Ovary (tissue), 9 donors: ENCODE data around the gene LSM14A. TPM values are rescaled to one million over a fixed set of nuclear protein-coding genes. Genes with fewer than 3 reads are reported as not detected.
A peak's percentile ranks its signal among the peaks of the same experiment; 100 is the strongest.
"Not testable (repeated sequence)": the region's sequence is repeated elsewhere in the genome, so short reads cannot be mapped to it uniquely, and the experiment has no call there.

Source experiments
- DNase-seq, 5 donors: peaks; one replicate each; pipeline ENCODE4 v3.0.0-alpha.2; 2019 to 2020
- H3K27ac ChIP-seq, 2 donors: fragments of 200-600 bp; one replicate each; pipeline versions ENCODE4 v1.5.1 to v1.8.0; 2019 to 2022
- H3K27me3 ChIP-seq: fragments of 200-600 bp; one replicate; pipeline ENCODE4 v1.8.0; 2022
- H3K36me3 ChIP-seq: fragments of 200-600 bp; sonication (generic); one replicate; pipeline ENCODE4 v1.5.1; 2019
- H3K4me1 ChIP-seq: one replicate; pipeline ENCODE4 v1.8.1; 2013; ENCODE audit warnings: mild to moderate bottlenecking, moderate library complexity; ENCODE audit not compliant: insufficient read depth
- H3K4me3 ChIP-seq: fragments of 200-600 bp; sonication (generic); one replicate; pipeline ENCODE4 v1.5.1; 2017
- H3K9me3 ChIP-seq, 2 donors: fragments of 200-600 bp in 1 of 2; sonication (generic) in 1 of 2; one replicate each; pipeline versions ENCODE4 v1.5.1 to v1.8.1; 2013 to 2019; ENCODE audit warnings: mild to moderate bottlenecking in 1 of 2, moderate library complexity in 1 of 2
- EP300 ChIP-seq: sonication (generic); formaldehyde crosslinking; IDR thresholded peaks from one replicate; pipeline ENCODE4 v1.6.1; 2017; ENCODE audit warnings: antibody characterized with exemption
- POLR2A ChIP-seq: fragments of 450-650 bp; IDR thresholded peaks from one replicate; pipeline ENCODE4 v1.6.1; 2017; ENCODE audit warnings: antibody characterized with exemption, mild to moderate bottlenecking, moderate library complexity
- WGBS, 3 donors: extraction: QIAGEN DNeasy Blood & Tissue Kit in 1 of 3; methylation state at CpG; one replicate each; pipeline versions ENCODE4 v1.1.5 to v1.1.7; 2013 to 2017; 5-methylcytosine and 5-hydroxymethylcytosine counted together
- intact Hi-C, 4 donors: fragments of 100-400 bp; cut with DNase I; formaldehyde crosslinking; loops; one replicate each; pipeline versions ENCODE4 v1.11.0 to v1.15.1; 2022 to 2023
- polyA plus RNA-seq, 2 donors: library from polyadenylated mRNA; stranded (reverse); fragments of 200-250 nt in 1 of 2; fragments of 350-450 nt in 1 of 2; fragmentation: Illumina TruSeq in 1 of 2; extraction: RNeasy Lipid Tissue Mini Kit (QIAGEN cat#74804) in 1 of 2; gene quantifications; one replicate each; pipeline ENCODE4 v1.2.3, GENCODE V29; 2013 to 2014
- total RNA-seq, 7 donors: library from RNA; depleted of rRNA in 2 of 7; stranded (reverse); fragments of >200 nt in 2 of 7; fragmentation: NEBNext Ultra II Directional in 3 of 7; extraction: Animal tissue kit (Norgen Biotek cat#: 25700) in 3 of 7; gene quantifications; one replicate each; pipeline versions ENCODE4 v1.1.0 to v1.2.4, GENCODE V29; 2016 to 2023
- TF ChIP-seq, protein P1 (sequence below), 3 donors: fragments of 450-650 bp in 2 of 3; fragments of 200-600 bp in 1 of 3; IDR thresholded peaks; one replicate each; pipeline versions ENCODE4 v1.5.1 to v1.8.0; 2016 to 2022; ENCODE audit warnings: antibody characterized with exemption in 3 of 3, mild to moderate bottlenecking in 1 of 3
- donor health status: DM: no; HTN: no; CAD: no; lungs with moderate emphysema.
- donor health status: DM: no; HTN: no; CAD: no.
- donor health status: Bipolar disorder and iron deficiency.
- donor health status: DM: yes; HTN: yes; CAD: no.
- donor health status: DM: no; HTN: no; CAD: no.
- donor health status: DM: yes; HTN: yes; CAD: no.

Gene LSM14A
- total and polyA plus RNA-seq, 9 donors, result 85.8 to 130 (median 114) TPM

DNA sequence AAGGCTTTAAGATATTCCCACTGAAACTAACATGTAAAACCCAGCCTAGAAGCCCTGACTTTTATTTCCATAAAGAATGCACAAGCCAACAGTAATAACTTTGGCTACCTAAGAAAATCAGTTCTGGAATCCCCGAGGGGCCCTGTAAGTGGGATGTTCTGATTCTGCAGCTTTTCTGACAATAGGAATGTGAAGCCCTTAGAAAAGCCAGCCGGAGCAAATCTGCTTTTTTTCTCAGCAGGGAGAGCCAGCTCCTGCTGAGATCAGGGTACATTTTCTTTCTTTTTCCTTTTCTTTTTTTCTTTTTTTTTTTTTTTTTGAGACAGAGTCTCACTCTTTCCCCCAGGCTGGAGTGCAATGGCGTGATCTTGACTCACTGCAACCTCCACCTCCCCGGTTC, 74.0 kb downstream of the LSM14A start:
- no peak overlapping the region for H3K4me3 ChIP-seq
- no peaks in the 10 kb centered on the region for H3K9me3 ChIP-seq
- H3K4me1 ChIP-seq, result no peaks in the 10 kb centered on the region
- TF ChIP-seq, protein P1, sequence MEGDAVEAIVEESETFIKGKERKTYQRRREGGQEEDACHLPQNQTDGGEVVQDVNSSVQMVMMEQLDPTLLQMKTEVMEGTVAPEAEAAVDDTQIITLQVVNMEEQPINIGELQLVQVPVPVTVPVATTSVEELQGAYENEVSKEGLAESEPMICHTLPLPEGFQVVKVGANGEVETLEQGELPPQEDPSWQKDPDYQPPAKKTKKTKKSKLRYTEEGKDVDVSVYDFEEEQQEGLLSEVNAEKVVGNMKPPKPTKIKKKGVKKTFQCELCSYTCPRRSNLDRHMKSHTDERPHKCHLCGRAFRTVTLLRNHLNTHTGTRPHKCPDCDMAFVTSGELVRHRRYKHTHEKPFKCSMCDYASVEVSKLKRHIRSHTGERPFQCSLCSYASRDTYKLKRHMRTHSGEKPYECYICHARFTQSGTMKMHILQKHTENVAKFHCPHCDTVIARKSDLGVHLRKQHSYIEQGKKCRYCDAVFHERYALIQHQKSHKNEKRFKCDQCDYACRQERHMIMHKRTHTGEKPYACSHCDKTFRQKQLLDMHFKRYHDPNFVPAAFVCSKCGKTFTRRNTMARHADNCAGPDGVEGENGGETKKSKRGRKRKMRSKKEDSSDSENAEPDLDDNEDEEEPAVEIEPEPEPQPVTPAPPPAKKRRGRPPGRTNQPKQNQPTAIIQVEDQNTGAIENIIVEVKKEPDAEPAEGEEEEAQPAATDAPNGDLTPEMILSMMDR (IDR thresholded peaks at IDR 0.05), result no peak
- TF ChIP-seq EP300, result no peak
- no peak for TF ChIP-seq POLR2A
- no peaks in the 10 kb centered on the region for H3K27me3 ChIP-seq
- intact Hi-C loops, result no loop called here
- no peak overlapping the region for H3K27ac ChIP-seq
- DNase-seq, result no peak
- WGBS, 3 donors, result 41 to 50% (median 49%) methylated on average over 4 of the region's 4 CpGs
- no peaks in the 10 kb centered on the region for H3K36me3 ChIP-seq

DNA sequence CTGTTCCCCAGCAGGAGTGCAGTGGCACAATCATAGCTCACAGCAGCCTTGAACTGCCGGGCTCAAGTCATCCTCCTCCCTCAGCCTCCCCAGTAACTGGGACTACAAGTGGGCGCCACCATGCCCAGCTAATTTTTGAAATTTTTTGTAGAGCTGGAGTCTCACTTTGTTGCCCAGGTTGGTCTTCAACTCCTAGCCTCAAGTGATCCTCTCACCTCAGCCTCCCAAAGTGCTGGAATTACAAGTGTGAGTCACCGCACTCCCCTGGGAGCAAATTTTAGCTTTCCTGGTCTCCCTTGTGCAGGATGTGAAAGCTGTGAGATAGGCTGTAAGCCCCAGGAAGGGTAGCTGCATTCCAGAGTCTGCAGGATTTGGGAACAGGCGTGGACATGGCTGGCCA, 76.6 kb downstream of the LSM14A start:
- H3K27me3 ChIP-seq, result no peaks in the 10 kb centered on the region
- no peak for DNase-seq
- H3K4me1 ChIP-seq, result peaks cover 2% of the 10 kb centered on the region
- TF ChIP-seq, protein P1 (IDR thresholded peaks at IDR 0.05), result no peak
- TF ChIP-seq EP300 (no peak), POLR2A (no peak)
- H3K4me3 ChIP-seq, result no peak overlapping the region
- H3K9me3 ChIP-seq, result no peaks in the 10 kb centered on the region
- no peaks in the 10 kb centered on the region for H3K36me3 ChIP-seq
- H3K27ac ChIP-seq, result no peak overlapping the region
- WGBS, 3 donors, result 89 to 91% (median 89%) methylated on average over 4 of the region's 4 CpGs
- intact Hi-C loops, result no loop called here

DNA sequence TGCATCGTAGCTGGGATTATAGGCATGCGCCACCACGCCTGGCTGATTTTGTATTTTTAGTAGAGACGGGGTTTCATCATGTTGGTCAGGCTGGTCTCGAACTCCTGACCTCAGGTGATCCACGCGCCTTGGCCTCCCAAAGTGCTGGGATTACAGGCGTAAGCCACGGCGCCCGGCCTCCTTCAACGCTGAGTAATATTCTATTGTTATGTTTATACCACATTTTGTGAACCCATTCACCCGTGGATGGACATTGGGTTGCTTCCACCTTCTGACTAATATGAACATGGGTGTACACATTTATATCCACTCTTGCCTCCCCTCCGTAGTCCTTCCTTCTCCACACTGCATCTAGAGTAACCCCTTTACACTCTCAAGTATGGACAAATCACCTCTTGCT, 80.9 kb downstream of the LSM14A start:
- H3K9me3 ChIP-seq, H3K27me3 ChIP-seq, H3K4me3 ChIP-seq, H3K27ac ChIP-seq, DNase-seq, intact Hi-C loops, H3K36me3 ChIP-seq, H3K4me1 ChIP-seq: not testable (repeated sequence)
- WGBS, 3 donors, result 94 to 95% (median 94%) methylated on average over 14 of the region's 14 CpGs

DNA sequence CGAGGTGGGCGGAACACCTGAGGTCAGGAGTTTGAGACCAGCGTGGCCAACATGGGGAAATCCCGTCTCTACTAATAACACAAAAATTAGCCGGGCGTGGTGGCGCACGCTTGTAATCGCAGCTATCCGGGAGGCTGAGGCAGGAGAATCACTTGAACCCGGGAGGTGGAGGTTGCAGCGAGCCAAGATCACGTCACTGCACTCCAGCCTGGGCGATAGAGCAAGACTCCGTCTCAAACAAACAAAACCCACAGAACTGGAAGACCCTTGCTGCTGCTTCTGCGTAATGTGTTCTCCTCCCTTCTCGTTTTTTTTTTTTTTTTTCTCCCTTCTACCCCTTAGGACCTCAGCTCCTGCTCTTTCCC, 81.4 kb downstream of the LSM14A start:
- H3K27me3 ChIP-seq, DNase-seq, H3K9me3 ChIP-seq, H3K4me1 ChIP-seq, intact Hi-C loops, H3K36me3 ChIP-seq, H3K27ac ChIP-seq: not testable (repeated sequence)
- WGBS, 3 donors, result 61 to 69% (median 67%) methylated on average over 17 of the region's 17 CpGs
- H3K4me3 ChIP-seq, result peak overlapping the region; percentile 80

DNA sequence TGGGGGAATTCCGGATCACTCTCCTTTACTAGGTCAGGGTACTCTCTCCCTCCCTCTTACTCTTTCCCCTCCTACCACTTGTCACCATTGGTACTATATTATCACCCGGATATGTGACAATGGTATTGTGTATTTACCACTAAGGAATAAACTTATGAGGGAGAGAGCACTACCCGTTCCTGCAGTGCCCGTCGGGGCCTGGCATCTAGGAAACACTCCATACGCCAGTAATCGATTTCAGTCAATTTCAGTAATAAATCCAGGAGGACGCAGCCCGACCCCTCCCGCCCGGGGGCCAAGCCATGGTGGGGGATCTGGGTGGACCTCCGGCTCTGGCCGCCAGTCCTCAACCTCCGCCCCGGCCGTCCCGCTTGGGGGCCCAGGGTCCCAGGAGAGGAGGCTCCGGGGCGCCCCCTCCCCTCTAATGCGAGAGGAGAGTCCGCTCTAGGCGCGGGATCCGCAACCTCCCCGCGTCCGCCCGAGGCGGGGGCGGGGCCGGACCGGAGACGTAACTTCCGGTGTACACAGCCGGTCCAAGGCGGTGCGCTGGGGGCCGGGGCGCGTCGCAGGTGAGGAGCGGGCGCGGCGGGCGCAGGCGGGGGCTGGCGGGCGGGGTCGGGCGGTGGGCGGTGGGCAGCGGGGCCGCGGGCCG, 81.9 kb downstream of the LSM14A start, which contains the start of gene GARRE1:
Gene GARRE1, plus strand, starts transcription at position 509 of the 652 bp plus-strand sequence. CDS start 45,920 bp downstream, outside the sequence.
- Histone ChIP-seq H3K4me1 (peaks cover 7% of the 10 kb centered on the region), H3K9me3 (no peaks in the 10 kb centered on the region), H3K4me3 (peak within 1 kb of the TSS; percentile 80), H3K36me3 (no peaks in the 10 kb centered on the region), H3K27ac (peak within 1 kb of the TSS; percentile 86 to 91), H3K27me3 (no peaks in the 10 kb centered on the region)
- 0 to 2% (median 0%) methylated on average over 24 to 56 of the region's 56 CpGs for WGBS, 3 donors
- TF ChIP-seq POLR2A, result peak; percentile 81
- TF ChIP-seq, protein P1 (IDR thresholded peaks at IDR 0.05), result no peak
- no peak for TF ChIP-seq EP300
- intact Hi-C loops, result no loop called here
- peak; percentile 87 to 92 (median 92) for DNase-seq
